ENCODE results near the gene FRRS1.
"Not testable (repeated sequence)": the region's sequence is repeated elsewhere in the genome, so short reads cannot be mapped to it uniquely, and the experiment has no call there.

The FRRS1 gene

GRCh38 chr1:99801584-99801983 lies 35.1 kb upstream of the FRRS1 start:
- ATAC-seq (ENCODE audit: insufficient read depth, low read depth) = no peak
- no peaks in the 10 kb centered on the region for H3K27me3 ChIP-seq (ENCODE audit: insufficient read depth, low read length, poor library complexity)
- no peak overlapping the region for H3K9ac ChIP-seq (ENCODE audit: low read depth, low read length)
- no peak overlapping the region for H3K27ac ChIP-seq (ENCODE audit: low read length)
- TF ChIP-seq CTCF (IDR thresholded peaks at IDR 0.05; ENCODE audit: borderline replicate concordance, extremely low read depth, low read length, poor library complexity, severe bottlenecking) (no peak), EZH2 (IDR thresholded peaks at IDR 0.05; ENCODE audit: borderline replicate concordance, low read depth, low read length, severe bottlenecking) (no peak)
- no peaks in the 10 kb centered on the region for H3K9me3 ChIP-seq (ENCODE audit: insufficient read depth, low read length, severe bottlenecking)
- no peaks in the 10 kb centered on the region for H3K79me2 ChIP-seq (ENCODE audit: insufficient read depth, low read length)
- no peak overlapping the region for H3K4me3 ChIP-seq (ENCODE audit: low read depth in 1 of 2, low read length in 2 of 2)
- no peak overlapping the region for H3K4me2 ChIP-seq (ENCODE audit: insufficient read depth, low read length)
- no peak overlapping the region for H2AFZ ChIP-seq (ENCODE audit: low read depth, low read length)
- no peaks in the 10 kb centered on the region for H4K20me1 ChIP-seq (ENCODE audit: insufficient read depth, low read length)
- DNase-seq = no peak
- no peaks in the 10 kb centered on the region for H3K4me1 ChIP-seq (ENCODE audit: insufficient read depth, low read length)
- H3K36me3 ChIP-seq (ENCODE audit: insufficient read depth, low read length) = no peaks in the 10 kb centered on the region

GRCh38 chr1:99793861-99794260 lies 27.4 kb upstream of the FRRS1 start:
- H3K9me3 ChIP-seq (ENCODE audit: insufficient read depth, low read length, severe bottlenecking); ATAC-seq (ENCODE audit: insufficient read depth, low read depth); H3K4me3 ChIP-seq (ENCODE audit: low read depth in 1 of 2, low read length in 2 of 2); H3K4me2 ChIP-seq (ENCODE audit: insufficient read depth, low read length); DNase-seq; H3K79me2 ChIP-seq (ENCODE audit: insufficient read depth, low read length); H2AFZ ChIP-seq (ENCODE audit: low read depth, low read length); H3K9ac ChIP-seq (ENCODE audit: low read depth, low read length); H3K36me3 ChIP-seq (ENCODE audit: insufficient read depth, low read length); H4K20me1 ChIP-seq (ENCODE audit: insufficient read depth, low read length); H3K27ac ChIP-seq (ENCODE audit: low read length); H3K4me1 ChIP-seq (ENCODE audit: insufficient read depth, low read length); H3K27me3 ChIP-seq (ENCODE audit: insufficient read depth, low read length, poor library complexity): not testable (repeated sequence)

GRCh38 chr1:99789715-99790114 lies 23.3 kb upstream of the FRRS1 start:
- ATAC-seq (ENCODE audit: insufficient read depth, low read depth) (no peak), DNase-seq (no peak)
- H3K79me2 ChIP-seq (ENCODE audit: insufficient read depth, low read length) = no peaks in the 10 kb centered on the region
- H3K27me3 ChIP-seq (ENCODE audit: insufficient read depth, low read length, poor library complexity) = no peaks in the 10 kb centered on the region
- H3K4me1 ChIP-seq (ENCODE audit: insufficient read depth, low read length) = peaks cover 24% of the 10 kb centered on the region
- no peak for TF ChIP-seq EZH2 (IDR thresholded peaks at IDR 0.05; ENCODE audit: borderline replicate concordance, low read depth, low read length, severe bottlenecking)
- TF ChIP-seq CTCF (IDR thresholded peaks at IDR 0.05; ENCODE audit: borderline replicate concordance, extremely low read depth, low read length, poor library complexity, severe bottlenecking) = no peak
- H3K9me3 ChIP-seq (ENCODE audit: insufficient read depth, low read length, severe bottlenecking) = no peaks in the 10 kb centered on the region
- H2AFZ ChIP-seq (ENCODE audit: low read depth, low read length) = no peak overlapping the region
- H3K4me3 ChIP-seq (ENCODE audit: low read depth in 1 of 2, low read length in 2 of 2) = no peak overlapping the region
- H3K9ac ChIP-seq (ENCODE audit: low read depth, low read length) = no peak overlapping the region
- H4K20me1 ChIP-seq (ENCODE audit: insufficient read depth, low read length) = no peaks in the 10 kb centered on the region
- no peak overlapping the region for H3K4me2 ChIP-seq (ENCODE audit: insufficient read depth, low read length)
- H3K27ac ChIP-seq (ENCODE audit: low read length) = no peak overlapping the region
- H3K36me3 ChIP-seq (ENCODE audit: insufficient read depth, low read length) = no peaks in the 10 kb centered on the region

- DNase-seq = no peak
- Histone ChIP-seq H3K4me2 (ENCODE audit: insufficient read depth, low read length) (no peak overlapping the region), H3K9me3 (ENCODE audit: insufficient read depth, low read length, severe bottlenecking) (no peaks in the 10 kb centered on the region), H3K9ac (ENCODE audit: low read depth, low read length) (no peak overlapping the region), H3K4me3 (ENCODE audit: low read depth in 1 of 2, low read length in 2 of 2) (no peak overlapping the region), H3K27ac (ENCODE audit: low read length) (no peak overlapping the region), H3K79me2 (ENCODE audit: insufficient read depth, low read length) (no peaks in the 10 kb centered on the region), H3K36me3 (ENCODE audit: insufficient read depth, low read length) (no peaks in the 10 kb centered on the region), H3K27me3 (ENCODE audit: insufficient read depth, low read length, poor library complexity) (no peaks in the 10 kb centered on the region), H3K4me1 (ENCODE audit: insufficient read depth, low read length) (peaks cover 31% of the 10 kb centered on the region), H4K20me1 (ENCODE audit: insufficient read depth, low read length) (no peaks in the 10 kb centered on the region), H2AFZ (ENCODE audit: low read depth, low read length) (no peak overlapping the region)
- no peak for ATAC-seq (ENCODE audit: insufficient read depth, low read depth)
- no peak for TF ChIP-seq CTCF (IDR thresholded peaks at IDR 0.05; ENCODE audit: borderline replicate concordance, extremely low read depth, low read length, poor library complexity, severe bottlenecking)
- TF ChIP-seq EZH2 (IDR thresholded peaks at IDR 0.05; ENCODE audit: borderline replicate concordance, low read depth, low read length, severe bottlenecking) = no peak
Observed at GRCh38 chr1:99788896-99789295, 22.5 kb upstream of the FRRS1 start.

All from DND-41 (cell line).